GM19324 (cell line): ENCODE data around the gene MYH7.
"Not testable (repeated sequence)": the region's sequence is repeated elsewhere in the genome, so short reads cannot be mapped to it uniquely, and the experiment has no call there.

Experiments used
- ATAC-seq: cut with Tn5 transposase; IDR thresholded peaks from one replicate; pipeline ENCODE4 v1.9.1; 2021; ENCODE audit warnings: mild to moderate bottlenecking, moderate library complexity; ENCODE audit not compliant: unreplicated experiment, low FRiP score

The MYH7 gene

DNA sequence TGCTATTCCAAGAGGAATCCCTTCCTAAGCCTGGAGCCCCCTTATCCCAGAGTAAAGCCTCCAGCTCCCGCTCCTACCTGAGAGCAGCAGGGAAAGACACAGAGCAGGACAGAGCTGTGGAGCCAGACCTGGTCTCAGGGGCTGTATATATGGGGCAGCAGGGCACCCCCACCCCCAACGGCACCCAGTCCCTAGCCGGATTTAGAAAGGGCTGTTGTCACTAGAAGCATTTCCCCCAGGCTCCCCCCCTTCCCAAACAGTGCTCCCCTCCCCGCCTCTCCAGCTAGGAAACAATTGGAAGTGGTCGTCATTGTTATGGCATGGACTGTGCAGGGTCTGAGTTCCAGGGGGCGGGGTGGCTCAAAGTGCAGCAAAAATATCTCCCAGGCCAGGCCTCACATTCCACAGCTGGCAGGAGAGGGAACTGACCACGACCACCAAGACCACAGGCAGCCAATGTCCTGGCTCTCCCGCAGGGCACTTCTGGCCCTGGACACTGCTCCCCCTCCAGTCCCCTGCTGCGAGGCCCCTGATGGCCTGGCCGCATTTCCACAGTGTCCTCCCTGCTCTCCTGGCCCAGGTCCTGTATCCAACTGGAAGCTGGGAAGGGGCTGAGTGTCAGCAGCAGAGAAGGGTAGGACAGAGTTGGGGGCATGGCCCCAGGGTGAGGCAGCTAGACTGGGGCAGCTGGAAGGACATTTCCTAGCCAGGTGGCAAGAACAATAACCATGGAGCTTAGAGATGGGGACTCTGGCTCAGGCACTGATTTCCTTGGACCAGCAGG lies at the start of gene MYH7:
TSS of gene MYH7 (minus strand) at position 118 of the 784 bp plus-strand sequence. CDS start 1,928 bp downstream, outside the sequence.
- ATAC-seq: no peak

DNA sequence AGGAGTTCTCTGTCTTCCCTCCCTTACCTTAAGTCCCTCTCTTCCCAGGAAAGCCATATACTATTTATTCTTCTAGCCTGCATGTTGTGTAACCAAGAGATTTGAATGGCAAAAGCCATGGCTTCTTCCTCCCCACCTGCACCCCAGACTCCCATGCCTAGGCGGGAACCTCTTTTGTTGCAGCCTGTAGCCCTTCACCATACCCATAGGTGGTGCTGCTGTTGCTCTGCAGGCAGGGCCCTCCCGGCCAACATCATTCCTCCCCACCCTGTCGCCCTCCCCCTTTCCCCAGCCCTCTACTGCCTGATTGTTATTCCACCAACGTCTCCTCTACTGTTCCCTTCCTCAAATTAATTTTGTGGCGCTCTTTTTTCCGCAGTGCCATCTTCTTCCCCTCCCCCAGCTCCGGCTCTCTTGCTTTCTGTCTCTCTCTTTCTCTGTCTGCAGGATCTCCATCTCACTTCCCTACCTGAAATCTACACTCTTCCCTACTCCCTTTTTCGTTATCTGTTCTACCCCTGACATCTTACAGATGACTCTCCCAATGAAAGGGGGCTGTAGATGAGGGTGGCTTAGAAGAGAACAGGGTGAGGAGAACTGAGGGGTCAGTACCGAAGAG lies 47.9 kb upstream of the MYH7 start:
- ATAC-seq: no peak

DNA sequence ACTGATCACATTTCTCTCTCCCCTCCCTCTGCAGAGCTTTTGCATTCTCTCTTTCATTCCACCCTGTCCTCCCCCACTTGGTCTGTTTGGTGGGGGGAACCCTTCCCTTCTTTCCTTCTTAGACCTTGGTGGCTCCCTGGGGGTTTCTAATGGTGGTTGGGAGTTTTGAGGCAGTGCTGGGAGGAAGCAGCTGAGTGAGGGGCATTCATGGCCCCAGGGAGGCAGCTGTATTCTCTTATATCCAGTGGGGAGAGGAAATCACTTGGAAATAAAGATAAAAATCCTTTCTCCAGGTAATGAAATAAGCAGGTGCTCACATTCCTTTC lies 47.3 kb upstream of the MYH7 start:
- no peak for ATAC-seq

DNA sequence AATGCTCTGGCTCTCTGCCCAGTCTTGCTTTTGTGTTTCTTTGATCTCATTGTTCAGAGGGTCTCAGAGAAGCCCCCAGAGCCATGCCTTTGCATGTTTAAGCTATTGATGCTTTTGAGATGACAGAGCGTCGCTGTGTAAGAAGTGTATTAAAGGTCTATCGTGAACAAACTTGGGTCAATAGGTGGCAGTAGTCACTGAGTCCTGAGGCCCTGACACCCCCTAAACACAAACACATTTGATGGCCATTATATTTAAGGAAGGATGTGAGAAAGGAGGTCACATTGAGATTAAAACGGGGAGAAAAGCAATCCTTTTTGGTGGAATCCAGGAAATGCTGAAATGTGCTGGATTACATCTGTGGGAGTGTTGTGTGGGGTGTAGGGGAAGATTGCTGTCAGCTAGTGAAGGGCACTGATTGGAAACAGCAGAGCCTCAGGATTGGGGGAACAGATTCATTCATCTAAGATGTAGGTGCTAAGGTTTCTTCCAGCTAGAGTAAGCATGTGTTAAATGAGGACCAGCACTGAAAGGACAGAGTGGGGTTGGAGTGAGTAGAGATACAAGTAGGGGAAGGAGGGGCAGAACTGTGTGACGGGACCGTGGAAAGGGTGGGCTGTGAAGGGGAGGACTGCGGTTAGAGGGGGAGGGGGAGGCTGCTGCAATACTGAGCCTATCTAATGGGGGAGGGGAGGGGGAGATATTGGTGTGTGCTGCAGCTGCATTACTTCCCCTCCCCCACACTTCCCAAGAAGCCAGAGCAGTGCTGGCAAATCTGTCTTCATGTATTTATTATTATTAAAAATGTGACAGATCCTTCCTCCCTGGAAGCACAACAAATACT lies 46.7 kb upstream of the MYH7 start:
- ATAC-seq: no peak

DNA sequence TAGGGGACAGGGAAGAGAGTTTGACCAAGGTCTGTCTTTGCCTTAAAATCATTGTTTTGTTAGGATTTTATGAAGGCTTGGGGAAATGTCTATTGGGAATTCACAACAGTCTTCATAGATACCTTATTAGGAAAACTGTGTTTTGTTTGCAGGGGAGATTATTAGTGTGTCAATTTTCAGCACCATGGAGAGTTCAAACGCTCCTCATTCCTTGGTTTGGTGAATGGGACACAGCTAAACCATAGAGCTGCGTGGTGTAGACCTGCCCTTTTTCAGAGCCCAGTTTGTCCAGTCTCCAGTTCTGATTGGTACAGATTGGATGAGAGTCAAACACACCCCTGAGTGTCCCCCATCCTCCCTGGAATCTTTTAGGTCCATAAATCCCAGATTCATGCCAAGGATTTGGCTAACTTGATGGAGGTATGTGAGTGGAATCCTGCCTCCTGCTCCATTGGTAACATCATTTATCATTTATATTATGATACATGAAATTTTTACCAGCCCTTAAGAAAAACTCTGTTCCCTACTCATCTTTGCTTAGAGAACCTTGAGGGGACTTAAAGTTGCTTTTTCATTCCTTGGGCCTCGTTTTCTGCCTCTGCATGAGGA lies 46.0 kb upstream of the MYH7 start:
- no peak for ATAC-seq

DNA sequence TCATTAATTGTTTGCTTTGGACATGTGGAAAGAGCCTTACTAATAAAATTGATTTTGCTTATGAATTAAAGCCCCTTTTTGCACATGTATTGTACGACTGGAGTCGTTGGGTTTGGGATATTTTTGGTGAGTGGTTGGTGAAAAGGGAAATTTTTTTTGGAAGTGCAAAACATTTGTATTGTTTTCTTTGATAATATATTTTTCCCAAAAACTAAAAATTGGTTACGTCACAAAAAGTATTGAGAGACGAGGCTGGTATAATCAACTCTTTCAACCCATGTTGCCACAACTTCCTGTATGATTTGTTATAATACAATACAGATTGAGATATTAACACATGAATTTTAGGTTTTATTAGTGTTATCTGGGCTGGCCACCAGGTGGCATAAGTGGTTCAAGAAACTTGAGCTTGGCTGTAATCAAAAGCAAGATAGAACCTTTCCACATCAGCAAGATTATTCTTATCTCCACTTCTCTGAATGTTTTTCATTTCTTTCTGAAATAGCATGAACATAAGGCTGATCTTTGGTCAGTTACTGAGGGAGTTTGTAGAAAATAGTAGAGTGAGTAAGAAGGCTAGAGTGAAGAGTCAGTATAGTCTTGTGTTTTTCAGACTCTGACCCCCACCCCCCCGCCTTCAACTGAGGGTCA lies 42.8 kb upstream of the MYH7 start:
- no peak for ATAC-seq

DNA sequence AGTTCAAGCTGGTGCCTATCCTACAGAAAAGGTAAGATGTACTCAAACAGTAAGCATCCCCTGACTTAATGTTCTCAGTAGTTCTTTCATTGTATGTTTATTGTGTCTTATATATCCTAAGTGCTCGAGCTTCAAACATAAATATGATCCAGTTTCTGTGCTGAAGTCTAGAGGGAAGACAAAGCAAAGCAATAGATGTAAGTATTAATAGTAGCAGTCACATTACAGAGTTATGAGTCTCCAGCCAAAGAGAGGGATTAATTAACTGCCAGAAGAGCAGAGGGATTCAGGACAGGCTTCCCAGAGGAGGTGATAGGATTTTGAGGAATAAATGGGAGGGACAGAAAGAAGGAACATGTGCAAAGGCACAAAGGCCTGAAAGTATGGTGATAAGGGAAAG lies 35.5 kb upstream of the MYH7 start:
- ATAC-seq: no peak

DNA sequence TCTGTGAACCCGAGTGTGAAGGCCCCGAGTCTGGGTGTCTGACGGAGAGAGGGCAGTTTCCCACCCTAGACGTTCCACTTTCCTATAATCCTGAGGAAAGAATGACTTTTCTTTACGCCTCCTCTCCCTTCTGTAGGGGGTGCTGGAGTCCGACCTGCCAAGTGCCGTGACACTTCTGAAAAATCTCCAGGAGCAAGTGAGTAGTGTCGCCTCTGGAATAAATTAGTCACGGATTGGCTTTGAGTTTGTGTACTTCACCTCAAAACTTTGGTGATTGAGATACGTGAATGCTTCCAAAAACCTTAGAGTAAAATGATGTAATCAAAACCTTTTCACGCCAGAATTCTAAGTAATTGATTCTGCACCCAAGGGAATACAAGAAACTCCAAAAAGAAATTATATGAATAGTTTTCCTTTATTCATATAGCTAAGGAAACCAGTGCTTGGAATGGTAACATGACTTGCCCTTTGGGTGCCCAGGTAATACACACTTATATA lies 34.5 kb upstream of the MYH7 start:
- no peak for ATAC-seq

DNA sequence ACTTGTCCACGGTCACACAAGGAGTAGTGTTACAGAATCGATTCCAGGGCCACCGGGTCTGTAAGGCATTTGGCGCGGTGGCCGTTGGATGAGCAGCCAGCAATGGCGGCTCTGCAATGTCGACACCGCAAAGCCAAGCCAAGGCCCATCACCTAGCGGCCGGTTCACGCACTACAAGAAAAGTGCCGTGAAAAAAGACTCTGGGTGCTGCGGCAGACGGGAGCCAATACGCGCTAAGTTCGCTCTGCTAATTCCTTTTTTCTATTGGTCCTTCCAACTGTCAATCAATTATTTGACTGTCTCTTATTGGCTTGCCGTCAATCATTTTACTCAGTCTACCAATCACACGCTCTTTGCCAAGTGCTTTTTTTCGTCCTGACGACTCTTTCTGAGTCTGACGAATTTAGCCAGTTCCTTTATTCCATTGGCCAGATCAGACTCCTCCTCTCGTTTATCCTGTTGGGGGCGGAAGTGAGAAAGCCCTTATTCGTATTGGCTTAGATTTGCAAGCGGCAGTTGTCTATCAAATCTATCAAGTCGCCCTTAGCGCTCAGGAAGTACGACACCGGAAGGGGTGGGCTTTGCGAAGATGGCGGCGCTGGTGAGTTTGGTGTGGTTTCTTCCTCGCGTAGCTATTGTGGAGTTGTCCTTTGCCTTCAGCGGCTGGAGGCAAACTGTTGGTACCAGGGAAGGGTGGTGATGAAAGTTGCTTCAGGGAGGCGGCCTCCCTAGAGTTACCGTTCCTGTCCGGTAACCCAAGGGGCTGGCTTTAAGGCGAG lies 33.9 kb upstream of the MYH7 start, which contains the start of gene NGDN:
TSS of gene NGDN (plus strand) at position 577 of the 779 bp plus-strand sequence. CDS start at position 590, 13 bp downstream.
- ATAC-seq: peak; percentile 97

DNA sequence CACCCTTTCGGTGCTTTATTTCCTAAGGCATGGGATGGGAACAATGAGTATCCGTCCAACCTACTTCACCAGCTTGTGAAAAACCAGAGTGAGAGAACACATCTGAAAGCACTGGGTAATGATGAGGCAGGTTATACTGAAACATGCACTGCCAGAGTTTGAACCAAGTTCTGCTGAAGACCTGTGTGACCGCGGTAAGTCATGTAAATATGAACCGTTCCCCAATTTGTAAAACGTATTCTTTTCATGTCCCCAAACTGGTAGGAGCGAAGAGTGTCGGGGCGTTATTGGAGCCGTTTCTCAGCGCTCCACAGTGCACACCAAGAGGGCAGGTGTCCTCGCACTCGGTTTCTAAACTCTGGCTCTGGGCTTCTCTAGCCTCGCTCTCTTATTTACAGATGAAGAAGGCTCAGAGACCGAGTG lies 33.3 kb upstream of the MYH7 start:
- no peak for ATAC-seq

DNA sequence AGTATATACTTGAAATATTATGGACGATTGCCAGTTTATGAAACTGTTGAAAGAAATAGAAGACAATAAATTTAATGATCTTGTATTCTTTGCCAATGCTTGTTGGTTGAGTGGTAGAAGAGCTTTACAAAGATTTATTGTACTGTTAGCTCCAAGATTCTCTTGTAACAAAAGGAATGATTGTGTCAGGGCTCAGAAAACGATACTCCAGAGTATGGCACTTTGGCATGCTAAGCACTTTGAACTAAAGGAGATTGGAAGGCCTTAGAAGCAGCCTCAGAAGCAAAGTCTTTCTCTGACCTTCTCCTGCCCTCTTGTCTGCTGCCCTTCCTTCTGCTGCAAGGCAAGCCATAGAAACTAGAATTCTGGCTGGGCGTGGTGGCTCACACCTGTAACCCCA lies 29.8 kb upstream of the MYH7 start:
- no peak for ATAC-seq

DNA sequence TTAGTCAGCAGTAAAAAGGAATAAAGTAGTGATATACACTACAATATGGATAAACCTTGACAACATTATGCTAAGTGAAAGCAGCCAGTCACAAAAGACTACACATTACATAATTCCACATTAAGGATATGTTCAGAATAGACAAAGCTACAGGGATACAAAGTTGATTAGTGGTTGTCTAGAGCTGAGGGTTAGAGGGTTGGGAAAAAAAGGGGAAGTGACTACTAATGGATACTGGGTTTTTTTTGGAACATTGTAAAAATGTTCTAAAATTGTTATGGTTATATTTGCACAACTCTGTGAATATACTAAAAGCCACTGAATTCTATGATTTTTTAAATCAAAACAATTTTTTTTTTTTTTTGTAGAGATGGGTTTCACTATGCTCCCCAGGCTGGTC lies 29.2 kb upstream of the MYH7 start:
- no peak for ATAC-seq

DNA sequence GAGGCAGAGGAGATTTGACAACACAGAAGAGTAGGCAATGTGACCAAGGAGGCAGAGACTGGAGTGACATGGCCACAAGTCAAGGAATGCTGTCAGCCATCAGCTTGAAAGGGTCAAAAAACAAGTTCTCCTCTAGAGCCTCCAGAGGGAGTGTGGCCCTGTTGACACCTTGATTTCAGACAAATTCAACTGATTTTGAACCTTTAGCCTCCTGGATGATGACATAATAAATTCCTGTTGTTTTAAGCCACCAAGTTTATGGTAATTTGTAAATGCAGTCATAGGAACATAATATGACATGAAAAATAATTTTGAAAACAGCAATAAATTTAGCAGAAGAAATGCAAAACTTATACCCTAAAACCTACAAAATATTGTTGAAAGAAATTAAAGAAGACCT lies 25.5 kb upstream of the MYH7 start:
- ATAC-seq: no peak

DNA sequence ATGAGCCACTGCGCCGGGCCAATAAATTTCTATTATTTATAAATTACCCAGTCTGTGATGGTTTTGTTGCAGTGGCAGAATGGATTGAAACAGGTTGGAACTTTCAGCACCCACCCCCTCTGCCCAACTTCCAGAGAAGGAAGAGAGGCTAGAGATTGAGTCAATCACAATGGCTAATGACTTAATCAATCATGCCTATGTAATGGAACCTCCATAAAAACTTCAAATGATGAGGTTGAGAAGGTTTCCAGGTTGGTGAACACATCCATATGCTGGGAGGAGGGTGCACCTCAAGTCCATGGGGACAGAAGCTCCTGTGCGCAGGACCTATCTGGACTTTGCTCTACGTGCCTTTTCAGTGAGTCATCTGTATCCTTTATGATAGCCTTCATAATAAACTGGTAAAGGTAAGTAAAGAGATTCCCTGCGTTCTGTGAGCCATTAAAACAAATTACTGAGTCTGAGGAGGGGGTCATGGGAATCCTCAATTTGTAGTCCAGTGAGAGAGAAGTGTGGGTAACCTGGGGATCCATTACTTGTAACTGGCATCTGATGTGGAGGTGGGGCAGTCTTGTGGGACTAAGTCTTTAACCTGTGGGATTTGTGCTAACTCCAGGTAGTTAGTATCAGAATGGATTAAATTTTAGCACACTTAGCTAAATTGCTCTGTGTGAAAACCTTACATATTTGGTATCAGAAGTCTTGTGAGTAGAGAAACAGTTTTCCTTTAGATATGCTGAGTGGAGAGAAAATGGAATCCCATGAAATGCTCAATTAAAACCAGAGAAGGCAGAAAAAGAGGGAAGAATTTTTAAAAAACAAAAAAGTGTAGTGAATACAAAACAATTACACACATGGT lies 22.4 kb upstream of the MYH7 start:
- no peak for ATAC-seq

DNA sequence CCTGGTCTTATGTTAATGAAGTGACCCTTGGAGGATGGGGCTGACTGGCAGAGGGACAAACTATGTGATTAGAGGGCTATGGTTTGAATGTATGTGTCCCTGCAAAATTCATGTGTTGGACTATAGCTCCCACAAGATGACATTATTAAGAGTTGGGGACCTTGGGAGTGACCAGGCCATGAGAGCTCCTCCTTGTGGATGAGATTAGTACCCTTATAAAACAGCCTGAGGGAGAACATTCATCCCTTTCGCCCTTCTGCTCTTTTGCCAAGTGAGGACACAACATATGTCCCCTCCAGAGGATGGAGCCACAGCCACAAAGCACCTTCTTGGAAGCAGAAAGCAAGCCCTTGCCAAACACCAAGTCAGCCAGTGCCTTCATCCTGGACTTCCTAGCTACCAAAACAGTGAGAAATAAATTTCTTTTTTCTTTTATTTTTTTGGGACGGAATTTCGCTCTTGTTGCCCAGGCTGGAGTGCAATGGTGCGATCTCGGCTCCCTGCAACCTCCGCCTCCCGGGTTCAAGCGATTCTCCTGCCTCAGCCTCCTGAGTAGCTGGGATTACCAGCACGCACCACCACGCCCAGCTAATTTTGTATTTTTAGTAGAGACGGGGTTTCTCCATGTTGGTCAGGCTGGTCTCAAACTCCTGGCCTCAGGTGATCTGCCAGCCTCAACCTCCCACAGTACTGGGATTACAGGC lies 21.6 kb upstream of the MYH7 start:
- ATAC-seq: not testable (repeated sequence)

DNA sequence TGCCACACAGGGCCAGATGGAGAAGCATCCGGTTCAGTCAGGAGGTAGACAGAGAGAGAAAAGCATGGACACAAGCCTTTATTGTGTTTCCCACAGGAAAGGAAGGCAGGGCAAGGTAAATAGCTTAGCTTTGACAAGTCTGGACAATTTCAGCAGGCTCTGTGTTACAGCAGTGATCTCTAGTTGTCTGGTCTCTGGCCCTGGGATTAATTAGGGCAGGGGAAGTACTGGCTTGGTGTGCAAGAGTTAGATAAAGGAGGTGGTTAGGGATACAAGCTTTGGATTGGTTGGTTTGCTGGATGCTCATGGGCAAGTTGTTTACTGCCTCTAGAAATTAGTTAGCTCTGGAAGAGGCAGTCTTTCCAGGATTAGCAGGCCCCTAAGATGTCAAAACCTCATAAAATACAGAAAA lies 19.0 kb upstream of the MYH7 start:
- no peak for ATAC-seq

DNA sequence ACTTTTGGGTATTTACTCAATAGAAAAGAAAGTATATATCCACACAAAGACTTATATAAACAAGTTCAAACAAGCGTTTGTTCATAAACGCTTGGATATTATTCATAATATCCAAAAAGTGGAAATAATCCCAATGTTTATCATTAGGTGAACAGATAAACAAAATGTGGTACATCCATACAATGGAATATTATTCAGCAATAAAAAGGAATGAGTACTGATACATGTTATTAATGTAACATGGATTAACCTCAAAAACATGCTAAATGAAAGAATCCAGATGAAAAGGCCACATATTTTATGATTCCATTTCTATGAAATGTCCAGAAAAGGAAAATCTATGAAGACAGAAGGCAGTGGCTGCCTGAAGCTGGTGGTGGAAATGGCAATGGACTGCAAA lies 16.8 kb upstream of the MYH7 start:
- no peak for ATAC-seq

DNA sequence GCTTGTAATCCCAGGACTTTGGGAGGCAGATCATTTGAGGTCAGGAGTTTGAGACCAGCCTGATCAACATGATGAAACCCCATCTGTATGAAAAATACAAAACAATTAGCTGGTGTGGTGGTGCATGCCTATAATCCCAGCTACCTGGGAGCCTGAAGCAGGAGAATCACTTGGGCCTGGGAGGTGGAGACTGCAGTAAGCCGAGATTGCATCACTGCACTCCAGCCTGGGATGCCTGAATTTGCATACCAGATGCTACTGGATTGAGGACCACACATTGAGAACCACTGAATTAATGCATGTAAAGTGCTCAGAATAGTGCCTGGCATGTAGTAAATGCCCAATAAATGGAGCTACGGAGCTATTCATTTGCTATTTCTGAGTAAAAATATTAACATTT lies 14.9 kb upstream of the MYH7 start:
- no peak for ATAC-seq
